NCI-H82 treated with DMSO at 0.1 percent for 48 hours (cell line): ENCODE data around the gene ARID2.

ENCODE experiments used
- DNase-seq: peaks from one replicate; lab custom pipeline; 2025; ENCODE audit not compliant: unreplicated experiment; lab: John Stamatoyannopoulos, UW

The ARID2 gene

GRCh38 chr12:45721954-45722353 lies 7.6 kb upstream of the ARID2 start:
- no peak for DNase-seq

GRCh38 chr12:45725631-45726602 lies 3.6 kb upstream of the ARID2 start:
- peak; percentile 72 for DNase-seq

GRCh38 chr12:45726603-45727300 lies 2.8 kb upstream of the ARID2 start:
- no peak for DNase-seq

GRCh38 chr12:45727301-45727979 lies 2.1 kb upstream of the ARID2 start:
- DNase-seq: peak; percentile 97

- no peak for DNase-seq
Observed at GRCh38 chr12:45727980-45728629, 1.4 kb upstream of the ARID2 start.

- DNase-seq: peak; percentile 96
Observed at GRCh38 chr12:45728630-45729232, 775 bp upstream of the ARID2 start.

GRCh38 chr12:45730084-45730347 lies 510 bp downstream of the ARID2 start:
- no peak for DNase-seq

GRCh38 chr12:45730348-45731189 lies 1.1 kb downstream of the ARID2 start:
- peak; percentile 72 for DNase-seq

- DNase-seq: no peak
Observed at GRCh38 chr12:45731190-45731775, 1.8 kb downstream of the ARID2 start.

GRCh38 chr12:45732250-45732649 lies 2.7 kb downstream of the ARID2 start:
- no peak for DNase-seq

- no peak for DNase-seq
Observed at GRCh38 chr12:45732936-45733335, 3.4 kb downstream of the ARID2 start.

- no peak for DNase-seq
Observed at GRCh38 chr12:45737638-45738037, 8.1 kb downstream of the ARID2 start.

GRCh38 chr12:45742590-45742989 lies 13.1 kb downstream of the ARID2 start:
- DNase-seq: no peak

GRCh38 chr12:45743247-45743646 lies 13.7 kb downstream of the ARID2 start:
- no peak for DNase-seq

- no peak for DNase-seq
Observed at GRCh38 chr12:45745861-45746277, 16.4 kb downstream of the ARID2 start.

GRCh38 chr12:45756666-45757065 lies 27.2 kb downstream of the ARID2 start:
- DNase-seq: no peak

- no peak for DNase-seq
Observed at GRCh38 chr12:45757172-45757571, 27.7 kb downstream of the ARID2 start.

- no peak for DNase-seq
Observed at GRCh38 chr12:45760333-45760732, 30.8 kb downstream of the ARID2 start.
